Hematopoietic multipotent progenitor cell treated with erythropoietin and hydrocortisone succinate and interleukin-3 and kit ligand, for 6 days (in vitro differentiated cells): ENCODE results near the gene NRXN3.

Experiments
- DNase-seq: peaks from one replicate; pipeline ENCODE4 v3.0.0-alpha.2; 2015

The NRXN3 gene

DNA sequence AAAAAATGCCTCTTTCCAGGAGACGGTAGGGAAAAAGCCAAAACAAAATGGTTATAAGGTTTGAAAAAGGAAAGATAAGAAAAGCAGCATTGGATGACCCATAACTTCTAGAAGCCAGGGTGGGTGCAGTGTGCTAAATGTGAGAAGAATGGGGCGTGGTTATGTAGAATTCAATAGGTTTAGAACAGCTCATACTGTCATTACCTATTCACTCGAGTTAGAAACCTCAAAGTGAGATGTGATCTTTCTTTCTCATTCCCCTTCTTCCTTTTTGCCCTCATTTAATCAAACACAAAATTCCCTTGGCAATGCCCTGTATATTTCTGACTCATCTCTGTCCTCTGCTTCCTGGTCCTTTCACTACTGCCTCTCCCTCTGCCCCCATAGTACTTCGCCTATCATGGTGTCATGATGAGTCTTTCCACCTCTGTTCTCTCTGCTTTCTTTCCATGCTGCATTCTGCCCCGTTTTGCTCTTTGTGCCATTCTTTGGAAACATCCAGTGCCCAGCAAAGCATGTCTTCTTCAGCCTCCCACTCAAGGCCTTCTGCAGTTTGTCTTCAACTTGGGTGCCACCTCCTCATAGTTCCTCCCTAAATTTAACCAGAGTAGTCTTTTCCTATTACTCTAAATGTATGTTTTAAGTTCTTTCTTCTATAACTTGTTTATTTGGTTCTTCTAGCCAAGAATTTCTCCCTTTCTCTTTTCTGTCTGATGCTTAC lies 496.3 kb downstream of the NRXN3 start:
- no peak for DNase-seq

- DNase-seq = no peak
Measured at GRCh38 chr14:78667141-78667540, 497.0 kb downstream of the NRXN3 start.

GRCh38 chr14:78673845-78674244 lies 503.7 kb downstream of the NRXN3 start:
- peak; percentile 1 for DNase-seq

DNA sequence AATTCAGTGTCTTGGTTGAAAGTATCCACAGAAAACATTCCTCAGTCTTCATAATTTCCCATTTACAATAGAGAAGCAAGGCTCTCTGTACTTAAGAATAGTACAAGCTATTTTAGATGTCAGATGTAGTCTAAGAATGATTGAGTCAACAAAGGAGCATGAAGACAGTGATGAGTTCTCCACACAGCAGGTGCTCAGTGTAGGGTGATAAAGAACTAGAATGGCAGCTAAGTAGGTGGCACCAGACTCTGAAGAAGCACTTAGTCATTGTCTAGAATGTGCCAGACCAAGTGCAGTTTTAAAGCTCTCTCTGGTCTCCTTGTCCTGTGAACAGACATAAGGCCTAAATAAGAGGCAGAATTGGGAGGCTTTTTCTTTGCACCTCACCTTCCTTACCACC lies 504.6 kb downstream of the NRXN3 start:
- DNase-seq = no peak

- DNase-seq = no peak
Measured at GRCh38 chr14:78683206-78683605, 513.0 kb downstream of the NRXN3 start.

DNA sequence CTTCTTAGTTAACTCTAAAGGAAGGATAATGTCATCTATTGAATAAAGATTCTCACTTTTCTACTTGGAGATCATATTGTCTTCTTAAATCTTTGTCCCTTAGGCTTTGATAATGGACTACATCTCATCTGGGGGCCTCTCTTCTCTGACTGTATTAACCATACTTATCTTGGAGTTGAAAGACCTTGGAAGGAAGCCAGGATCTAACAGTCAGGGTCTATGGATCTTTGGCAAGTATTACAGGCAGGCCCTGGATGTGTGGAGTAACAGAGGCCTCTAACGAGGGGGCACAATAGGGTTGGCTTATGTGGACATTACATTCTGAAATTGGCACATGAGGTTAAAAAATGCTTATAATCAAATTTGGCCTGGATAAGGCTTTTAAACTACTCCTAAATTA lies 513.8 kb downstream of the NRXN3 start:
- DNase-seq = peak; percentile 1

DNA sequence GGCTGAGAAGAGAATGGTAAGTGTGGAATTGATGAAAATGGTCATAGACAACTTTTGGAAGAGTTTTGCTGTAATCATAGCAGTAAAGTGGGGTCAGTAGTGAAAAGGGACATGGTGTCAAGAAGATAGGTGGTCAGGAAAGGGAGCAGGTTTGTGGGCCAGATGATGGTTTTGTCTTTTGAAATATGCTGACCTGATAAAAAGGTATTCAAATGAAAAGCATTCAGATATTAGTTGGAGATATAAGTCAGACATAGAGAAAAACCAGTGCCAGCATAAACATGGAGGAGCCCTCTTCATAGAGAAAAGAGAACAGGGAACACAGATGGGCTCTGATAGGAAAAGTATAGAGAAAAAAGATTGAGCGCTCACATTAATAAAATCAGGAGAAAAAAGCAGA lies 518.3 kb downstream of the NRXN3 start:
- DNase-seq = no peak

- no peak for DNase-seq
Measured at GRCh38 chr14:78690836-78691235, 520.7 kb downstream of the NRXN3 start.

DNA sequence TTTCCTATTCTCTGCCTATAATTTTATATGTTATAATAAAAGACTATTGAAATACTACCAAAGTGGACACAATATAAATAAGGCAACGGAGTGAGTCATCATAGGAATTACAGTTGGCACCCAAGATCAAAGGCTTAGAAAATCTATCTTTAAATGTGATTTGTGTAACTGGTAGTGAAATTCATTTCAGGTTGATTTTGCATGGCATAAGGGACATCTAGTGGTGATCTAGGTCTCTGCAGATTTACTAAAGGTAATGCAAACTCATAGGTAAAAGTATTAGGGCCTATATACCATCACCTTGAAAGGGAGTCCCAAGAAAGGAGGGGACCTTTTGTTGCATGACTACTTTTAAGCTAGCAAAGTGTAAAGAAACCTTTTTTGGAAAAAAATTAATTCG lies 527.2 kb downstream of the NRXN3 start:
- peak; percentile 16 for DNase-seq

DNA sequence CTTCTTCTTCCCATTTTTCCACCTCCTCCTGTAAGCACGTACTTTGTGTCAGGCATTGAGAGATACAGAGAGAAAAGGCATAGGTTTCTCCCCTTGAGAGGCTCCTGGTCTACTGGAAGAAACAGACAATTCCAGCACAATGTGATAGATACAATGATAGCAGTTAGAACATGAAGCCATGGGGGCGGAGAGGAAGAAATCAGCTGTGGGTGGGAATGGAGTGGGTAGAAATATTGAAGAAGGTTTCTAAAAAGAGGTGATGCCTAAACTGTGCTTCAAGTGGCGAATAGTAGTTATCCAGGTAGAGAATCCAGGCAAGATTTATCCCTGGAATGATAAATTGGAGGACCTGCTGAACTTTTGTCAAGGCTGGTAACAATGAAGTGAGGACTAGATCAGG lies 528.8 kb downstream of the NRXN3 start:
- DNase-seq = no peak

DNA sequence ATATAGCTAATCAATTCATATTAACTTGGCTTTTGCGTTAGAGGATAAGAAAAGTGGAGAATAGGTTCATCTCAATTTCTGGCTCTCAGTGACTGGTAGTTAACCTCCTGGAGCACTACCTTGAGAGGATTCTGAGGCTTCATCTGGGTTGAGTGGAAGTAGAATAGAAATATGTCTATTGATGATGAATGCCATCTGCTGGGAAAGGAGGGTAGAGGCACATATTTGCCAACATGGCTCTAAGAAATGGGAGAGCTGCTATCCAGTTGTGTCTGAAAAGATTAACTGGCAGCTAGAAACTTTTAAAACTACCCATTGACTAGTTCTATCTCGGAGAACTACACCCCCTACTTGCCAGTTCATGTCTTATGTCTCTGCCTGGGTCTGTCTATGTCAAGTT lies 530.1 kb downstream of the NRXN3 start:
- peak; percentile 2 for DNase-seq

DNA sequence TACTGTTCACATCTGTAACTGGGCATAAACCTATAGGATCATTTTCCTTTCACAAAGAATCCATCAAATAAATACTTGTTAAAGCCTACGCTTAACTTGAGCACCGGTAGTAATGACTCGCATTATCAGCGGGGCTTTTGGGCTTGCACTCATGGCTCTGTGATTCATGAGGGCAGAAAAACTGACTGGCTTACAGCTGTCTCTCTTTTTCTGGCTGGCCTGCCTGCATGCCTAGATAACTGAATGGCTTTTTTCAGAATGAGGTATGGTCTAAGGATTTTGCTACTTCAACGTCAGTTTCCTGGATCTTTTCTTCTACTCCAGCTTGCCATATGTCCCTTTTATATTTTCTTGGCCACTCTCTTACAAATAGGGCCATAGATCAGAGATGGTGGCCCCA lies 531.1 kb downstream of the NRXN3 start:
- no peak for DNase-seq

GRCh38 chr14:78704965-78705364 lies 534.8 kb downstream of the NRXN3 start:
- no peak for DNase-seq

DNA sequence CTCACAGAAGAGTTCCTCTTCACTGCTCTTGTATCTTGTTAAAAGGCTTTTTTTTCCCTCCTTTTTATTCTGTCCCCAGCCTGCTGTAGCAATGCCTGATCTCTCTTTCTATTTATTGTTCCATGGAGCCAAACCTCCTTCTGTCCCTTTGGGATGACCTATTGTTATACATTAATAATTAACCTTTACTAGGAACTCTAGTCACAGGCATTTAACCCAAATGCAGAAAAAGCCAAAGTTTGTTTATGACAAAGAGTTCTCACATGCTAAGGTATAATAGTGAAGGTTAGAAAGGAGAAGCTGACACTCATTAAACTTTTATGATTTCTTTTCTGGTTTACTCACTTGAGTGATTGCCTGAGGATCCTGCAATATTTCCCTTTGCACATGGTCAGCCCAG lies 535.8 kb downstream of the NRXN3 start:
- no peak for DNase-seq

GRCh38 chr14:78709795-78710557 lies 539.8 kb downstream of the NRXN3 start:
- no peak for DNase-seq

- DNase-seq = no peak
Measured at GRCh38 chr14:78710963-78711362, 540.8 kb downstream of the NRXN3 start.

DNA sequence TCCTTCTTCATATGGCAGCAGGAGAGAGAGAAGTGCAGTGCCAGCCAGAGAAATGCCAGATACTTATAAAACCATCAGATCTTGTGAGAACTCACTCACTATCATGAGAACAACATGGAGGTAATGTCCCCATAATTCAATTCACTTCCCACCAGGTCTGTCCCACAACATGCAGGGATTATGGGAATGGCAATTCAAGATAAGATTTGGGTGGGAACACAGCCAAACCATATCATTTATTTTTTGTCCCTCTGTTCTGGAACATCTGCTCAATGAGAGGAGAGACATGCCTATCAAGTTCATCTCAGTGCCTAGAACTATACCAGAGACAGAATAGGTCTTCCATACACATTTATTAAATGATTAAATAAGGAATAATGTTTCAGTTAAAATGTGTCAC lies 543.5 kb downstream of the NRXN3 start:
- DNase-seq = no peak

DNA sequence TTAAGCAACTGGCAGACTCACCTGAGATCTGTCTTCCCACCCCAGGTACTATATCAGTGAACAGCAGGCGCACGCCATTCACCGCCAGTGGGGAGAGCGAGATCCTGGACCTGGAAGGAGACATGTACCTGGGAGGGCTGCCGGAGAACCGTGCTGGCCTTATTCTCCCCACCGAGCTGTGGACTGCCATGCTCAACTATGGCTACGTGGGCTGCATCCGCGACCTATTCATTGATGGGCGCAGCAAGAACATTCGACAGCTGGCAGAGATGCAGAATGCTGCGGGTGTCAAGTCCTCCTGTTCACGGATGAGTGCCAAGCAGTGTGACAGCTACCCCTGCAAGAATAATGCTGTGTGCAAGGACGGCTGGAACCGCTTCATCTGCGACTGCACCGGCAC lies 544.5 kb downstream of the NRXN3 start:
- no peak for DNase-seq

- no peak for DNase-seq
Measured at GRCh38 chr14:78721756-78722480, 551.7 kb downstream of the NRXN3 start.

DNA sequence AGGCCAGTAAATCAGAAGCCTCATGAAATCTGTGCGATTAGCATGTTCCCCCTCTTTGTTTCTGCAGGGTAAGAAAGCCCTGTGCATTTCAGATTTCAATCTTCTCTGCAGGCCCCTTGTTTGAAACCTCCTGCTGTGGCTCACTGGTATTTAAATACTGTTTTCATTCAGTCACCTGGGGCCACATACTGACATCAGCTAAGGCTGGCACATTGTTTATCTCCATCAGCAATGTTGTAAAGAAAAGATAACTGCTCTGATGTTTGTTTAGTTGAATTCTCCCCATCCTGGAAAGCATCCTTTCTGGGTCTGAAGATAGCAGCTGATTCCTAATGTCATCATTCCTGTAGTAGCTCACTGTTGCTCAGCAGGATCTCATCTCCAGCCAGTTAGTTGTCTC lies 554.9 kb downstream of the NRXN3 start:
- DNase-seq = no peak

DNA sequence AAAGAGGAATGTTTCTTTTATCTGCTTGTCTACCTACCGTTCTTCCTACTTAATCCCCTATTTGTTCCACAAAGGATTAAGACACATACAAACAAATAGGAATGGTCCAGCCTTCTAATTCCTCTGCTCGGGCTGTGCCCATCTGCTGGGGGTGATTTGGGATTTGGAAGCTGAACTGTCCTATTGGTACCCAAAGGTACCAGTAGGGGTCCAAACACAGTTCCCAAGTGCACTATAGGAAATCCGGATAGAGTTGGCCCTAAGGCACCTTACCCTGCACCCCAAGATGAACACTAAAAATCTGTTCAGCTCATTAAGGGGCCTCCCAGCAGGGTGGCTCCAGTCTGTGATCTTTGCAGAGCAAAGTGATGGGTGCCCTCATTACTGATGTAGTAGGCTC lies 566.9 kb downstream of the NRXN3 start:
- DNase-seq = no peak

GRCh38 chr14:78737601-78738000 lies 567.4 kb downstream of the NRXN3 start:
- no peak for DNase-seq

- DNase-seq = no peak
Measured at GRCh38 chr14:78746086-78746595, 576.0 kb downstream of the NRXN3 start.

- DNase-seq = no peak
Measured at GRCh38 chr14:78747813-78748212, 577.6 kb downstream of the NRXN3 start.
